Kidney tubule cell (primary cell): Measurements from ENCODE around the gene UNC5B.

Source experiments
- DNase-seq: peaks from one replicate; pipeline ENCODE4 v3.0.0-alpha.2; 2018; ENCODE audit warnings: low spot score

The UNC5B gene

GRCh38 chr10:71319800-71320392 lies 107.5 kb downstream of the UNC5B start:
- DNase-seq, result no peak

- DNase-seq, result no peak
These were observed 108.2 kb downstream of the UNC5B start for GRCh38 chr10:71320592-71320991.

- no peak for DNase-seq
These were observed 109.0 kb downstream of the UNC5B start for GRCh38 chr10:71321386-71321785.

DNA sequence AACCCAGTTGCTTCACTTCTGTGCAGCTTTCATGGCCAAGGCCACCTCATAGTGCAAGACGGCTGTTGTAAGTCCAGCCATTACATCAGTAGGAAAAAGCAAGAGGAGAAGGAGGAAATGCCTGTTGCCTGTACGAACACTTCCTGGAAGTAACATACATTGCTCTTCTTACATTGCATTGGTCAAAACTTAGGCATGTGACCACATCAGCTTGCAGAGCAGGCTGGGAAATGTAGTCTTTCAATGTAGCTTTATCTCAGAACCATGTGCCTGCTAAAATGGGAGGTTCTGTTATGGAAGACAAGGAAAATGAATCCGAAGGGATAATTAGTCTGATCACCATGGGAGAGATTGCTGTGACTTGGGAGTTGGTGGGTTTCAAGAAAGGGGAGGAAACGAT lies 111.0 kb downstream of the UNC5B start:
- DNase-seq, result no peak

DNA sequence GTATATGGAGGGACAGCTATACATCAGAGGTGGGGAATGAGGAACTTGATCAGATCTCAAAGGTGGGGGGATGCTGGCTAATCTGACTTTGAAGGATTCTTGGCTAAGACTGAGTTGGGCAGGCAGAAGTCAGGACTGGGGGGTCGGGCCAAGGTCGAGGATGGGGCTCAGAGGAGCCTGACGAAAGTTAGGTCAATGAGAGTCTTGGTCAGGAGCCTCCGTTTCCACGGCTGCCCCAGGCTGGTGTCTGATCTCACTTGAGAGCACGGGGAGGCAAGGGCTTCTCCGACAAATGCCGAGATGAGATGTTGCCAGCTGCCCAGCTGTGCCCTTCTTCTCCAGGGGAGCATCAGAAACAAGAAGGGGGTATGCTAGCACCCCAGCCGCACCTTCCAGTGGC lies 112.4 kb downstream of the UNC5B start:
- DNase-seq, result no peak

GRCh38 chr10:71325267-71325666 lies 112.9 kb downstream of the UNC5B start:
- no peak for DNase-seq

DNA sequence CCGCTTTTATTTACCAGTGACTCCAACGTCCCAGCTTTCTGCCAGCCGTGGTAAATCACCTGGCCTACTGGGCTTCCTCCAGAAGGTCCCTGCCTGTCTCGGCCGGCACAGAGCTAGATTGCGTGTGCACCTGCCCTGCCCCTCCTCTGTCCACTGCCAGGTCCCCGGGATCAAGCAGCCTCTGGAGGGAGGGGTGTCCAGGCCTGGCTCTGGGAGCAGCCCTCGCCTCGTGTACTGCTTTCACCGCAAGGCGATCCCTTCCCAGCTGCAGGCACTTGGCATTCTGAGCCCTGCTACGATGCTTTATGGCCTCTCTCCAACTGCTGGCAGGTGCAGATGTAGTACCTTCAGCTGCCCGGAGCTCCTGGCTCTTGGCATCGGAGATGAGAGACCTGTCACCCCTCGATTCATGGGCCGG lies 114.1 kb downstream of the UNC5B start:
- DNase-seq, result no peak

- DNase-seq, result no peak
These were observed 118.5 kb downstream of the UNC5B start for GRCh38 chr10:71330789-71331404.

- DNase-seq, result no peak
These were observed 119.4 kb downstream of the UNC5B start for GRCh38 chr10:71331736-71332135.

DNA sequence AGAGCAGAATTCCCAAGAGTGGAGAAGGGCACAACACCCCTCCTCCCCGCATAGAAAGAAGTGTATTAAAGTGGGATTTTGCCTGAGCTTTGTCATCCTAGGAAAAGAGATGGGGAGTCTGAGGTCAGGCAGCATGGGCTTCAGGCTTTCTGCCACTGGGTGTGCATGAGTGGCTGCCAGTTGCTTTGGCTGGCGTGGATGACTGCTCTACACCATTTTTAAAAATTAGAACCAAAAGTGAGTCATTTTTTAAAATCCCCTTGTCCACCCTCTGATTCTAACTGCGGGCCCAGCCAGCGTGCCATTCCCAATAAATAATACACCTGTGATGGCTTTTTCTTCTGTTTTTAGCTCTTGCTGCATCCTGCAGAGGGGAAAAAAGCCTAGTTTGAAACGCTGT lies 120.1 kb downstream of the UNC5B start:
- peak; percentile 52 for DNase-seq

DNA sequence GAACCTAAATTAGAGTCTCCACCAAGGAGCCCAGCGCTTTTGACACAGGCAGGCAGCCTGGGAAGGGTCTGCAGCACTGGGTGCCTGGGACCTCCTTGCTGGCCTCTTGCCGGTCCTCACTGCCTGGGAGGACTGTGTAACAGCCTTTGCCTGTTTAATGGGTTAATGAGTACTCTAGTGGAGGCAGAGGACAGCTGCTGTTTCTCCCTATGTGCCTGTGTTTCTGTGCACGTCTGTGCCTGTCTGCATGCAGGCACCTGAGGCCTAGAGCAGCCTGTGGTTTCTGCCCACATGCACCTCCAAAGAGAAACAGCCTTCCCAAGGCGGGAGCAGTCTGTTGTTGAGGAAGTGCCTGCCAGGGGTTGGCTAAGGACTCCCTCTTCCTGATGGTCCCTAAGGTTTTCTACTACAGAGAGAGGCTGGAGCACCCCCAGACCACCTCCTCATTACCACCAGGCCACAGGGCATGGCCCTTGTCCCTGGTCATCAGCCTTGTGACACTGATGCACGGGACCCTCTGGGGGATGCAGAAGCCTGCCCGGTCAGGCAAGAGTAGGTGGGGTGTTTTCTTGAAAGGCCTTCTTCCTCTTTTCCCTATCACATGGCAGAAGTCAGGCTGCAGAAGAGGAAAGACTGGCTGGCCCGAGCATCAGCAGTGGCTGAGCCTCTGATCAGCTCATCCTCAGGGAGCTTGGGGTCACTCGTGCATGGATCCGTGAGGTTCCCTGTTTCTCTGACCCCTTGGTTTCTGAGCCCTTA lies 120.9 kb downstream of the UNC5B start:
- peak; percentile 42 for DNase-seq

GRCh38 chr10:71334221-71334791 lies 121.9 kb downstream of the UNC5B start:
- DNase-seq, result no peak

- DNase-seq, result no peak
These were observed 122.9 kb downstream of the UNC5B start for GRCh38 chr10:71335173-71335708.

DNA sequence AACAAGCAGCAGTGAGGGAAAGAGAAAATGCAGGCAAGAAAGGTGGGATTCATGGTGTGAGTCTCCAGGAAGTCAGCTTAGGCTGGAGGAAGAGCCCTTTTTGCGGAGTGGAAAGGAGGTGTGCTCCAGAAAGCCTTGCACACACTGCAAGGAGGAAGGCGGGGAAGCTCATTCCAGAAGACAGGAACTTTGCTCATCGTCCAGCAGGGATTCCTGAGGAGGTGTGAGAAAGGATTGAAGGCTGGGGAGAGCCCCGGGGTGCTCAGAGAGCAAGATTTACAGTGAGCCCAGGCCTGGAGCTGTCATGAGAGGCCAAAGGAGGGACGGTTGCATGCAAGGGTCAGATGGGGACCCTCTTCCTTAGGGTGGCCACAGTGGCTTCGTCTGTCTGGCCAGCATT lies 124.3 kb downstream of the UNC5B start:
- DNase-seq, result peak; percentile 27

GRCh38 chr10:71337219-71337701 lies 124.9 kb downstream of the UNC5B start:
- DNase-seq, result peak; percentile 88

DNA sequence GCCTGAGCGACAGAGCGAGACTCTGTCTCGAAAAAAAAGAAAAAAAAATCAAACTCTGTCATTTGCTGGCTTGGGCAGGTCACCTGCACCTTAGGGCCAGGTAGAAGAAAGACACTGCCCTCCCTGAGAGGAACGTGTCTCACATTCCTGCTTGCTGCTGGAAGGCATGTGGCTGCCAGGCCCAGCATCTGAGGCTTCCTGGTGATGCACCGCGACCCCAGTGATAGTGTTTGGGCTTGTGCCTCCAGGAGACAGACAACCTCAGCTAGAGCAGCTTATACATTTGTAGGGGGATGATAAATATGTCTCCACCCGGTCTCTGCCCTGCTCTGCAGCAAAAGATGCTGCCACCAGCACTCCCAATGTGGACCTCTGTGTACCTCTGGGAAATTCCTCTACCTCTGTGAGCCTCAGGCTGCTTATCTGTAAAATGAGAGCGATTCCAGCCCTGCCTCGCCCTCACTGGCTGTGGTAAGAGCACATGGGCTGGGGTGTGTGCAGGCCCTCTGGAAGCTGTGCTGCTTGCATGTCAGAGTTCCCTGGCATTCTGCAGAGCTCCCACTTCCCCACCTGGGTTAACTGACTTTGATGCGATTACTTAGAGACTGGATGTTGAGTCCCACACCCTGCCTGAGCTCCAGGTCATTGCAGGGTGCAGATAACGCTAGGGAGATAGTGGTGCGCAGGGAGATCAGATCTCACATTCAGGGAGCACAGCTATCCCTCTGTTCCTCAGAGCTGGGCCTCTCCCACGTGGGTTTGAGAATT lies 126.5 kb downstream of the UNC5B start:
- peak; percentile 37 for DNase-seq

GRCh38 chr10:71339796-71340589 lies 127.6 kb downstream of the UNC5B start:
- DNase-seq, result peak; percentile 86

DNA sequence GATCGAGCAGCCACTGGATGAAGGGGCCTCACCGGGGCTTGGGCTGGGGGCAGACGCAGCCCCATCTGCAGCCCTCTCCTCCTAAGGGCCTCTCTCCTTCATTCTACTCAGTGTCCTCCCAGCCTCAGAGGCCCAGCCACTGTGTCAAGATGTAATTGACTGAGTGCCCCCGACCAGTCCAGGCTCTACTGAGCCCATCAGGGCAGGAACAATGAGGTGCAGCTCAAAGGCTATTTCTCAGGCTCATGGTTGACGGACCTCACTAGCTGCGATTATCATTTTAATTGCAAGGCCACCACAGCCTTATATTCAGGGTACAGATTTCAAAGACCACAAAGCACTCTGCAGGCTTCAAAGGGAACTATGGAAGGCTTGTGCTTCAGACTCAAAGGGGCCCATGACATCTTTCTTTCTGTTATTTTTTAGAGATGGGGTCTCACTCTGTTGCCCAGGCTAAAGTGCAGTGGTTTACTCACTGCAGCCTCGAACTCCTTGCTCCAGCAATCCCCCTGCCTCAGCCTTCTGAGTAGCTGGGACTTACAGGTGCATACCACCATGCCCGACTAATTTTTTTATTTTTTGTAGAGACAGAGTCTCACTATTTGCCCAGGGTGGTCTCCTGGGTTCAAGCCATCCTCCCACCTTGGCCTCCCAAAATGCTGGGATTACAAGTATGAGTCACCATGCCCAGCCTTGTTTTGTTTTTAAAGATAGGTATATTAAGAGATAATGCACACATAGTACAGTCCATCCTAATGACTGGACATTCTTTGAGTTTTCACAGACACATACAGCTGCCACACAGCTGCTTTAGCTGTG lies 130.4 kb downstream of the UNC5B start:
- DNase-seq, result no peak

- DNase-seq, result peak; percentile 13
These were observed 131.0 kb downstream of the UNC5B start for GRCh38 chr10:71343392-71343773.
